ENCODE measurements around the gene CMPK2.

DNA sequence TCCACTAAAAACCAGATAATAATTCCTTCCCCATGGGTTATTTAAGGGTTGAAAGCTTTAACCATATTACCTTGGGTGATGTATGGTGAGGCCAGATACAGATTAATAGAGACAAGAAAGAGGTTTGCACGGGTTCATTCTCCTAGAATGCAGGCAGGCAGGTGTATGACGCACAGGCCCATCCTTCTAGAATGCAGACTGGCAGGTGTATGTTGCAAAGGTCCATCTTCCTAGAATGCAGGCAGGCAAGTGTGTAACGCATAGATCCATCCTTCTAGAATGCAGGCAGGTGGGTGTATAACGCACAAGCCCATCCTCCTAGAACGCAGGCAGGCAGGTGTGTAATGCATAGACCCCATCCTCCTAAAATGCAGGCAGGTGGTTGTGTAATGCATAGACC lies 15.8 kb upstream of the CMPK2 start:
- TF ChIP-seq ARNTL (CRISPR knock-in tag; IDR thresholded peaks at IDR 0.05; ENCODE audit: borderline replicate concordance, low read depth): no peak
- no peak for TF ChIP-seq ZNF565 (CRISPR knock-in tag; conservative IDR thresholded peaks at IDR 0.05; ENCODE audit: low read depth)
- no peak for TF ChIP-seq ZFP3 (CRISPR knock-in tag; IDR thresholded peaks at IDR 0.05)
